Posterior vena cava (tissue), 2 donors: ENCODE results near the gene CCSER1. TPM values are rescaled to one million over a fixed set of nuclear protein-coding genes. Genes with fewer than 3 reads are reported as not detected.
"Not testable (repeated sequence)": the region's sequence is repeated elsewhere in the genome, so short reads cannot be mapped to it uniquely, and the experiment has no call there.

Source experiments
- DNase-seq: peaks from one replicate; pipeline ENCODE4 v3.0.0-alpha.2; 2020; ENCODE audit warnings: low spot score
- intact Hi-C, 2 donors: fragments of 100-400 bp; cut with DNase I; formaldehyde crosslinking; loops; one replicate each; pipeline versions ENCODE4 v1.14.1 to v1.14.2; 2022 to 2023
- total RNA-seq, 2 donors: library from RNA; stranded (reverse); fragmentation: NEBNext Ultra II Directional; extraction: Animal tissue kit (Norgen Biotek cat#: 25700); gene quantifications; one replicate each; pipeline ENCODE4 v1.2.1, GENCODE V29; 2021
- donor health status: DM: yes; HTN: yes; CAD: no.
- donor health status: DM: yes; HTN: yes; CAD: no.

The CCSER1 gene
- total RNA-seq, 2 donors from 2014 or later = 1.8 to 7.0 TPM

GRCh38 chr4:90403781-90404180, 276.6 kb downstream of the CCSER1 start:
- no peak for DNase-seq
- intact Hi-C loops = no loop called here

GRCh38 chr4:90407897-90408296, 280.7 kb downstream of the CCSER1 start:
- DNase-seq, intact Hi-C loops: not testable (repeated sequence)

GRCh38 chr4:90412786-90413185, 285.6 kb downstream of the CCSER1 start:
- intact Hi-C loops = not testable (repeated sequence)

GRCh38 chr4:90415116-90415515, 287.9 kb downstream of the CCSER1 start:
- intact Hi-C loops = no loop called here
- no peak for DNase-seq

More at GRCh38 chr4:90412786-90413185, 285.6 kb downstream of the CCSER1 start:
- DNase-seq = not testable (repeated sequence)

GRCh38 chr4:90419124-90419711, 292.0 kb downstream of the CCSER1 start:
- no peak for DNase-seq
- intact Hi-C loops = no loop called here

- DNase-seq = no peak
- intact Hi-C loops = no loop called here
These were observed 294.0 kb downstream of the CCSER1 start for GRCh38 chr4:90421161-90421560.

- DNase-seq = no peak
- intact Hi-C loops = no loop called here
These were observed 298.7 kb downstream of the CCSER1 start for GRCh38 chr4:90425893-90426292.

GRCh38 chr4:90438522-90438921, 311.3 kb downstream of the CCSER1 start:
- intact Hi-C loops = no loop called here
- DNase-seq = no peak

GRCh38 chr4:90441770-90442169, 314.6 kb downstream of the CCSER1 start:
- intact Hi-C loops = no loop called here
- DNase-seq = no peak

- DNase-seq = no peak
- intact Hi-C loops = no loop called here
These were observed 315.4 kb downstream of the CCSER1 start for GRCh38 chr4:90442619-90443018.

- intact Hi-C loops = no loop called here
- DNase-seq = no peak
These were observed 316.0 kb downstream of the CCSER1 start for GRCh38 chr4:90443231-90443630.

GRCh38 chr4:90444904-90445303, 317.7 kb downstream of the CCSER1 start:
- DNase-seq = no peak
- intact Hi-C loops = no loop called here

- no peak for DNase-seq
- intact Hi-C loops = no loop called here
These were observed 318.2 kb downstream of the CCSER1 start for GRCh38 chr4:90445380-90445779.

GRCh38 chr4:90449626-90450025, 322.4 kb downstream of the CCSER1 start:
- intact Hi-C loops = no loop called here
- DNase-seq = no peak

GRCh38 chr4:90456891-90457290, 329.7 kb downstream of the CCSER1 start:
- intact Hi-C loops = no loop called here
- DNase-seq = no peak

- intact Hi-C loops = no loop called here
- no peak for DNase-seq
These were observed 330.6 kb downstream of the CCSER1 start for GRCh38 chr4:90457817-90458216.

- intact Hi-C loops = no loop called here
- no peak for DNase-seq
These were observed 331.4 kb downstream of the CCSER1 start for GRCh38 chr4:90458576-90458975.

GRCh38 chr4:90474484-90474883, 347.3 kb downstream of the CCSER1 start:
- DNase-seq = no peak
- intact Hi-C loops = no loop called here

- intact Hi-C loops = no loop called here
- DNase-seq = no peak
These were observed 348.8 kb downstream of the CCSER1 start for GRCh38 chr4:90476019-90476418.

- intact Hi-C loops = no loop called here
- DNase-seq = no peak
These were observed 349.4 kb downstream of the CCSER1 start for GRCh38 chr4:90476586-90476985.

- DNase-seq = not testable (repeated sequence)
These were observed 357.7 kb downstream of the CCSER1 start for GRCh38 chr4:90484894-90485293.

GRCh38 chr4:90486346-90486745, 359.2 kb downstream of the CCSER1 start:
- intact Hi-C loops = no loop called here
- no peak for DNase-seq

More at GRCh38 chr4:90484894-90485293, 357.7 kb downstream of the CCSER1 start:
- intact Hi-C loops = not testable (repeated sequence)
